ENCODE measurements around the gene SIRT3.
"Not testable (repeated sequence)": the region's sequence is repeated elsewhere in the genome, so short reads cannot be mapped to it uniquely, and the experiment has no call there.

The SIRT3 gene

DNA sequence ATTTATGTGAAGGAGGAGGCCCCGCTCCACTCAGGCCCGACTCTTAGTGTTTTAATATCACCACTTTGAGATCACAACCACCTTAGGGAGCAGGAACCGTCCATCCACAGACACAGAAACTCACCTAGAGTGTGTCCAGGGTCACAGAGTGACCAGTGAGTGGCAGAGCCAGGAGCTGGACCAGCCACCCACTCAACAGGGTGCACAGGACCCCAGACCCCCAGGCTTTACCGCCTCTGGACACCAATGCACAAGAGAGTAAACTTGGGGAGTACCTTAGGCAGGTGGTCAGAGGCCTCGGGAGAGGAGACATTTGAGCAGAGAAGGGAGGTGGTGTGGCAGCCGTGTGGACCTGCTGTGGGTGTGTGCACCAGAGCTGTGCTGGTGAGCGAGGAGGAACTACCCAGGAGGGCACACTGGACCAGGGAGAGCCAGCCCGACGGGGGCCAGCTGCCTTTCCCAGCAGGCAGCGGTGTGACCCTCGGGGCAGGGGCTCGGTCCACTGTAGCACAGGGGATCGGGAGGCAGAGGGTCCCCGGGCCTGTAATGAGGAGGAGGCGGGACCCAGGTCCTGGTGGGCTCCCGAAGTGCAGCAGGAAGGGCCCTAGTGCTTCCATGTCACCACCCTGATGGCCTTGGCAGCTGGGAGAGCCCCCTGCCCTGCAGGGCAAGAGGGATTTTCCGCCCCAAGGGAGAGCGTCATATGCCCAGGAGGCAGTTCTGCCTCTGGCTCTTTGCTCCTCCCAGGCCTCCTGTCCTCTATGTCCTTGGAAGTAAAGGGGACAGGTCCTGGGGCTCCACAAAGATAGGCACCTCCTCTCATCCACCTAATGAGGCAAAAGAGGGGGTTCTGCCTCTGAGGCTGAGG lies 34.5 kb upstream of the SIRT3 start:
- DNase-seq = no peak

DNA sequence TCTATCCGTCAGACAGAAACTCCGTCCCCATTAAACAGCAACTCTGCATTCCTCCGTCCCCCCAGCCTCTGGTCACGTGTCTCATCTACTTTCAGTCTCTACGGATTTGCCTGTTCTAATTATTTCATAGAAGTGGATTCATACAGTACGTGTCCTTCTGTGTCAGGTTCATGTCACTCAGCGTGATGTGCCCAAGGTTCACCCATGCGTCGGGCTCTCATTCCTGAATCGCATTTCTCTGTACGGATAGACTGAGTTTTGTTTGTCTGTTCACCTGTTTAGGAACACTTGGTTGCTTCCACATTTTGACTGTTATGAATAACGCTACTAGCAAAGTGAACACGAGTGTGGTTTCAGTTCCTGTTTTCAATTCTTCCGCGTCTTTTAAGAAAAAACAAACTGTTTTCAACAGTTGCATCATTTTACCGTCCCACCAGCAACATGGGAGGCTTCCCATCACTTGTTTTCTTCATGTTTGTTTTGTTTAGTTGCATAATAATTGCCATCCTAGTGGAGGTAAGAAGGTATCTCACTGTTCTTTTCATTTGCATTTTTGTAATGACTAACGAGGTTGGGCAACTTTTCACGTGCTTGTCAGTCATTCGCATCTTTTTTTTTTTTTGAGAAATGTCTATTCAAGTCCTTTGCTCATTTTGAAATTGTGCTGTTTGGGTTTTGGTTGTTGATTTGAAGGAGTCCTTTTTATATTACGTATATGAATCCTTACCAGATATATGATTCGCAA lies 33.2 kb upstream of the SIRT3 start:
- no peak for DNase-seq

DNA sequence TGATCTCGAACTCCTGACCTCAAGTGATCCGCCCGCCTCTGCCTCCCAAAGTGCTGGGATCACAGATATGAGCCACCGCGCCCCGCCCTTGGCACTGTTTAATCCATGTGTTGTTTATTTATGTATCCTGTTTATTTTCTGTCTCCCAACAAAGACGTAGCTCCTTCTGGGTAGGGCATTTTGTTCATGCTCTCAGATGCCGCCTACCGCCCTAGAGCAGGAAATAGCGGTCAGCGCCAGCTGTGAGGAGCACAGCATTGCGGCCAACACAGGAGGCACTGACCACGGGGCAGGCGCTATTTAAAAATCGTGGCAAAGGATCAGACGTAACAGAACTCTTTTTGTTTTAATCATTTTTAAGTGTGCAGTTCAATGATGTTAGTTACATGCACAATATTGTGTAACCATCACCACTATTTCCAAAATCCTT lies 32.6 kb upstream of the SIRT3 start:
- DNase-seq = not testable (repeated sequence)

DNA sequence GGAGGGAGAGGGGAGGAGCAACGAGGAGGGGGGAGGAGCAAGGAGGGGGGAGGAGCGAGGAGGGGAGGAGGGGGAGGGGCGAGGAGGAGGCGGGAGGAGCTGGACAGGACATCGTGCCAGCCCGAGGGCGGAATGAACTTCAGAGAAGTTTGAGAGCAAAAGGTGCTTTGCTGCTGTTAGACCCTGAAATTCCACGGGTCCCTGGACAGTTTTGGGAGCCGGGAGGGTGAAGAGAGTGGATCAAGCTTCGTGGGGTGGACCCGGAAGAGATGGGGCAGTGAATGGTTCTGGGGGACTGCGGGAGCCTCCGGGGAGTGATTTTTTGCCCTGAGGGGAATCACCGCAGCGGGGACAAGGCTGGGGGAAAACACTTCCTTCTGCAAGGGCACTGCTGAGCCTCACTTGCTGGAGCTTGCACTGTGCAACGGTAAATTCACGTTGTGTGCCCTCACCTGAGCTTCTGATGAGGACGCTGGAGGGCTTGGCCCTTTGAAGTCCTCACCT lies 31.4 kb upstream of the SIRT3 start:
- no peak for DNase-seq

DNA sequence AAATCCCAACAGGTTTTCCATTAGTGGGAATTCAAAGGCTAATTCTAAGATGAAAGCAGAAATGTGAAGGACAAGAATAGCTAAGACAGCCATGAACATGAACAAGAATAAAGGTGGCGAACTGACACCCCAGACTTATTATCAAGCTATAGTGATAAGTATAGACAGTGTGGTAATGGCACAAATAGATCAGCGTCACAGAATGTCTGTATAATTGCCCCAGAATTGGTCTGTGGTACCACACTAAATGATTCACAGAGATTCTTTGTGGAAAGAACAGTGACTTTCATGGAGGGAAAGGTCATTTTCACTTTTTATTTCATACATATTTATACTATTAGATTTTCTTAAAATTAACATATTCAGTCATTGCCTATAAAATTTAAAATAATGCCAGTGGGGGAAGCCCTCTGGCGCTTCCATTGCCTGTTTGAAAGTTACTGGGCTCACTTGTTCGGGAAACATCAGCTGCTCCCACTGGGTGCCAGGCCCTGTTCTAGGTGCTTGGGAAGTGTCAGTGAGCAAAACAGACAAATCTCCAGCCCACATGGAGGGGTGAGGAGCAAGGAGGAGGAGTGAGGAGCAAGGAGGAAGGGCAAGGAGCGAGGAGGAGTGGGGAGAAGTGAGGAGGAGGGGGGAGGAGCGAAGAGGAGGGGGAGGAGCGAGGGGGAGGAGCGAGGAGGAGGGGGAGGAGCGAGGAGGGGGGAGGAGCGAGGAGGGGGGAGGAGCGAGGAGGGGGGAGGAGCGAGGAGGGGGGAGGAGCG lies 30.7 kb upstream of the SIRT3 start:
- DNase-seq = no peak

DNA sequence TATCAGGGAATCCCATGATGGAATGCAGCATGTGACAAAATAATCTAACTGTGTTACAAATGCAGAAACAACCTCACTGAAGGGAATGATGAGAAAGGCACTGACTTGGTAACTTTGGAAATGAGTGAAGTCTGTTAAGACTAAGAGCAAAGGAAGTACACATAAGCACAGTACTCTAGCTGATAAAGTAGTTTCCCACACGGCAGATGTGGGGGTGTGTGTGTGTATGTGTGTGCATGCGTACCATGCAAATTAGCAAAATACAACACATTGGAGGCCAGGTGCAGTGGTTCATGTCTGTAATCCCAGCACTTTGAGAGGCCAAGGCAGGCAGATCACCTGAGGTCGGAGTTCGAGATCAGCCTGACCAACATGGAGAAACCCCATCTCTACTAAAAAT lies 25.5 kb upstream of the SIRT3 start:
- DNase-seq = no peak

DNA sequence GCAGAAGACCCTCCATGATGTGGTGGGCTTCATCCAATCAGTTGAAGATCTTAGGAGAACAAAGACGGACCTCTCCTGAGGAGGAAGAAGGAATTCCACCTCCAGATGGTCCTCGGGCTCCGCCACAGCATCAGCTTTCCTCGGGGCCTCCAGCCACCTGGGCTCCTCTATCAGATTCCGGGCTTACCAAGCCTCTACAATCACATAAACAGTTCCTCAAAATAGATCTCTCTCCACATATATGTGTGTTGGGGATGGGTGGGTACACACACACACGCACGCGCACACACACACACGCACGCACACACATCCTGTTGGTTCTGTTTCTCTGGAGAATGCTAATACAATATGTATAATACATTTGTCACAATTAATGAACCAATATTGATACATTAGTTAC lies 23.3 kb upstream of the SIRT3 start:
- no peak for DNase-seq

DNA sequence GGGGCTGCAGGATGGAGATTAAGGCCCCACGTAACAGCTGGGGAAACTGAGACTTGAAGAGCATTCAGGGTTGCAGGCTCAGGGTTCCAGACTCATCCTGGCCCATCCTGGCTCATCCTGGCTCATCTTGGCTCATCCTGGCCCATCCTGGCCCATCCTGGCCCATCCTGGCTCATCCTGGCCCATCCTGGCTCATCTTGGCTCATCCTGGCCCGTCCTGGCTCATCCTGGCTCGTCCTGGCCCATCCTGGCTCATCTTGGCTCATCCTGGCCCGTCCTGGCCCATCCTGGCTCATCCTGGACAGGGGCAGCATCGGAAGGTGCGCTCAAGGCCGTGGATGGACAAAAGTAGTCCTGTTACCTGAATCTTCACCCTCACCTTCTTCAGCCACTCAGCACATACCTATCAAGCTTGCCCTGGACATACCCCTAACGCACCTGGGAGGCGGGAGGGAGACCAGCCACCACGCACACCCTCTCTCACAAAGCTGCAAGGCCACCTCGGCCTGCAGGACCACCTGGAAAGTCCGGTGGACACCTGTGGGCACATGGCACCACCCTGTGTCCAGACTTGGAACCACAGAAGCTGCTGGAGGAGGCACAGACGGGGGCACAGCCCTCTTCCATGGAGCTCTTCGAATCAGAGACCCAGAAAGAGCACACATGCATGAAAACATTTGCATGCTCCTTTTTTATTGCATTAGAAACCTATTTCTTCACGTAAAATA lies 21.8 kb upstream of the SIRT3 start:
- no peak for DNase-seq

DNA sequence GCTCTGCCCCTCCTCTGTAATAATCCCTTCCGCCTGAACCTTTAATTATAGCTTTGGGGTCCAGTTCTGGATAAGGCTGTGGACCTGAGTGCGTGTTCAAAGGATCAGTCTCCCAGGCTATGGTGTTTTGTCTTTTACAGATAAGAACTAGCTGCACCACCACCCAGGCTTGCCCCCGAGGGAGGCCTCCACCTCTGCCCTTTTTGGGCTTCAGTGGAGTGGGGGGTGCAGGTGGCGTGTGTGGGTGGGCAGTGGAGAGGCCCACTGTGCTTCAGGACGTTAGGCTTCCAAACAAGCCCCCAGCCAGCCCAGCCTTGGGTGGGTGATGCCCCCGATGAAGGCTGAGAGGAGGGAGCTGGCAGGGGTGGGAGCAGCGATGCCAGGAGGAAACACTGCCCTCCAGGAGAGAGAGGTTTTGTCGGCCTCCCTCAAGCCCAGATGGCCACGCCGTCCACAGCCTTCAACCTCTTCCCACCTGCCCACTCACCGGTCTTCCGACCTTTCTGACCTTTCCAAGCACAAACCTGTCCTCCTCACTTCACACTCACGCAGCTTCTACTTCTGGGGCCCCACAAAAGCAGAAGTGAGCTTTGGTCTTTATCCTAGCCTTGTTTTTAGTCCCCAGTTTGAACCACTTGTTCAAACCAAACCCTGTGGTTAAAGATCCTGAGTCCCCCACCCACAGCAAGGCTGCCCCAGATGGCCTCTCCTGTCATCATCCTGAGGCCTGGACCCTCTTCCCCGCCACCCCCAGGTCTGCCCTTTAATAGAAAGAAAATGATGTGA lies 21.0 kb upstream of the SIRT3 start:
- no peak for DNase-seq

DNA sequence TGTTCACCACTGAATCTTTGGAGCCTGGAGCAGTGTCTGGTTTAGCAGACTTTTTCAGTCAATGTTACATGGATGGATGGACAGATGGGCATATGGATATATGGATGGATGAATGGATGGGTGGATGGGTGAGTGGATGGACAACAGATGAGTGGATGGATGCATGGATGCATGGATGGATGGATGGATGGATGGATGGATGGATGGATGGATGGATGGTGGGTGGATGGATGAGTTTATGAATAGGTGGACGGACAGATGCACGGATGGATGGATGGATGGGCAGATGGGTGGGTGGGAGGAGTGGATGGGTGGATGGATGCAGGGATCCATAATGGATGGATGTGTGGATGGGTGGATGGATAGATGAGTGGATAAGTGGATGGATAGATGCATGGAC lies 19.7 kb upstream of the SIRT3 start:
- DNase-seq = no peak

DNA sequence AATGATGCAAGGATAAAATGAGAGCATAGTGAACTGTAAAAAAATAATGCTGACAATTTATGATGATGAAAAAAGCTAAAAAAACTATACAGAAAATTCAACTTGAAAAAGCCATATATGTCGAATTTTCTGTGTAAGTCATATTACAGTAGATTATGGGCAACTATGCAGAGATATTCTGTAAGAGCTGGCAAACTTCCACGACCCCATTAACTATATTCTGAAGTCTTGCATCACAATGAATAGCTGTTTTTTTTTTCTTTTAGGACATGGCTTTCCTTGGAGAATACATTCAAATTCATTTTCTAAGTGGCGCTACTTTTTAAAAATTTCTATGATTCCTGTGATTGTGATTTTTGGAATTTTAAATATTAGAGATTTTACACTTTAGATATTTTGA lies 19.0 kb upstream of the SIRT3 start:
- peak; percentile 44 for DNase-seq

DNA sequence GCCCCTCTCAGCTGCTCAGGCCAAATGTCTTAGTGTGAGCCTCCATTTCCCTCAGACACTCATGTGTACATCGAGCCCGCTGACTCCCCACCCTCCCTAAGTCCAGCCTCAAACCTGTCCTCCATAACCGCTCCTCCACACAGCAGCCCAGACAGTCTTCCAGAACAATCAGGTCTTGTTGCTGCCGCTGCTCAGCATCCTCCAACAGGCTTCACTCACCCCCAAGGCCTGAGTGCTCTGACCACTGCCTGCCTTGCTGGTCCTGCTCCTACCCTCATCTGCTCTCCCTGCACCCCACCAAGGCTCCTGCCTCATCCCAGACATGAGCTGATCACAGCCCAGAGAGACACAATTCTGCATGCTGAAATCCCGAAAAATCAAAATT lies 17.7 kb upstream of the SIRT3 start:
- no peak for DNase-seq

DNA sequence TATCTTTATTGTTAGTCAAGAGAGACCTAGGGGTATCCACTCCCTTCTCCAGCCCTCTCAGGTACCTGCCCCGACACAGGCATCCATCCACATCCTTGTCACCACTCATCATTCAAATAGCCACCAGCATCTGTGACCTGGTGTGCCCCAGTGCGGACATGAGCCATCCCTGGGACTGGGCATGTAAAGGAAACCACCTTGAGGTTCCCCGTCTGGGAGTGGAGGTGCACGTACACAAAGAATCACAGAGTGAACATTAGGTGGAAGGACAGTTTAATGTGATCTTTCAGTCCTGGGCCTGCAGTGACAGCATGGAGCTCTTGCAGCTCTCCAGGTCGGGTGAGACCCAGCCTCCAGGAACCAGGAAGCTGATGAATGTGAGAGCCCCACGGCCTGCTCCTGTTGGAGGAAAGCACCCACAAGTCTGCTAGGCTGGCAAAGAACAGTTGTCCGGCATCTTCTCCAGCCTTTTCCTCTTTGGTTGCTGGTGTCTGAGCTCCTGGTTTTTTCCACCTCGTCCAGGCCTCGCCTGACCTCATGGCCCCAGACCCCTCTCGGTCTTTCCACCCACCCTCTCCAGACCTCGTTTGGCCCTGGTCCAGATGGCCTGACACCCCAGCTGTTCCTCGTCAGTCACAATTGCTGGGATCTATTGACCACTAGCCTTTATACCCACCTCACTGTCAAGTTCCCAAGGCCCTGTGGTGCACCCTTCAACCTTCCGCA lies 17.2 kb upstream of the SIRT3 start:
- no peak for DNase-seq

DNA sequence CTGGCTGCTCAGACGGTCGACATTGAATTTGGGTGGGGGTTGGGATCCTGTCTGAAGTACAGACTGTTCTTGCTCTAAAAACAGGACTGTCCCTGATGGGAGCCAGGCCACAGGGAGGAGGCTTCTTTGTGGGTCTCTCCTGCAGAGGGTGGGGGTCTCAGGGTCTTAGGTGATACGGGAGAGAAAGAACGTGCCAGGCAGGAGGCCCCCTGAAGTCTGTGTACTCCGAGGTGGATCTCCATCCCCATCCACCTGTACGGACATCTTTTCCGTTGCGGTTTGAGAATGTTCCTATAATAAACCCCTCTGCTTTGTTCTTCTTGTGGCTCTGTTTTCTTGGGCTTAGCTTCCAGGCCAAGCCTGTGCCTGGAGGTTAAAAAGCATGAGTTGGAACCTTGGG lies 16.5 kb upstream of the SIRT3 start:
- no peak for DNase-seq

DNA sequence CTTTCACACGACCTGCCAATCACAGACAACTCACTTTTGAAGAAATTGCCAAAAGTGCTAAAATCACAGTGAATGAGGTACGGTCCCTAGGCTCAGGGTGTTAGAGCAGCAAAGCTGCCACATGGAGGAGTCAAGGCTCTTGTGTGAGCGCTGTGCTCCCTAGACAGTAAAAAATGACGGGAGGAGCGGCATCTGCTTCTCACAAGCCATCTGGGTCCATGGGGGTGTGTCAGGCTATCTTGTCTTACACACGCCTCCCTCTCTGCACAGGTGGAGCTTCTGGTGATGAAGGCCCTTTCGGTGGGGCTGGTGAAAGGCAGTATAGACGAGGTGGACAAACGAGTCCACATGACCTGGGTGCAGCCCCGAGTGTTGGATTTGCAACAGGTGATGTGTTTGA lies 15.4 kb upstream of the SIRT3 start:
- DNase-seq = no peak

DNA sequence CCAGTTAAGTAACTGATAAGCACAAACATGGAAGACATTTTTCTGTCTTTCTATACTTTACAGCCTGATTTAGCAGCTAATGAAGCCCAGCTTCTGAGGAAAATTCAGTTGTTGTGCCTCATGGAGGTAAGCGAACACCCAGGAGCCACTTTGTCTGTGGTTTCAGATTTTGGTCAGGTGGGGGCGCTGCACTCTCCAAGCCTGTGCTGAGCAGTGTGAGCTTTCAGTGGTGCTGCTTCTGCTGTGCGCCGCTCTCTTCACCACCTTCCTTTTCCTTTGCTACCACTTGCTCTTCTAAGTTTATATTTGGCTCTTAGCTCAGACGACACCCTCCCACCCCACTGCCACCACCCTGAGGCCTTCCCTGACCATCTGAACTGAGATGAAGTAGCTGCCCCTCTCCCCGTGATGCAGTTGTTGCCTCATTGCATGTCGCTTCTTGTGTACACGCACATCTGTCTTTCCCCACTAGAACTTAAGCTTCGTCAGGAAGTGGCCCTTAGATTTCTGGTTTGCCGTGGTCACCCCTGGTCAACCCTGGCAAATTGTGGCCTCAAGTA lies 14.7 kb upstream of the SIRT3 start:
- DNase-seq = peak; percentile 45

DNA sequence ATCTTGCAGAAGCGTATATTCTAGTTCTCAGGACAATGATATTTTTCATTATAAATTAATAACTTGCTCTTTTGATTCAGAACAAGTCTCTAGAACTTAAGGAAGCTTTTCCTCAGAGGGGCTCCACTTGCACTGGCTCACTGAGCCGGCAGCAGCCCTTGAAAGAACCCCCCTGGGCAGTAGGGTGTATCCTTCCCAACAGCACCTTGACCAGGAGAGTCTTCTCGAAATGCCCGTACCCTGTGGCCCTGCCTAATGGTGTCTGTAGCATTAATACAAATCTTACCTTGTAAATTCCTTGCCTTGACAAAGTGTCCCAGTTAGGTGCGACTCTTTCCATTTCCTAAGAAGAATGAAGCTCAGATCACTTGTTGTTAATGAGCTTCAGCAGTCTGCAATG lies 14.1 kb upstream of the SIRT3 start:
- DNase-seq = no peak

DNA sequence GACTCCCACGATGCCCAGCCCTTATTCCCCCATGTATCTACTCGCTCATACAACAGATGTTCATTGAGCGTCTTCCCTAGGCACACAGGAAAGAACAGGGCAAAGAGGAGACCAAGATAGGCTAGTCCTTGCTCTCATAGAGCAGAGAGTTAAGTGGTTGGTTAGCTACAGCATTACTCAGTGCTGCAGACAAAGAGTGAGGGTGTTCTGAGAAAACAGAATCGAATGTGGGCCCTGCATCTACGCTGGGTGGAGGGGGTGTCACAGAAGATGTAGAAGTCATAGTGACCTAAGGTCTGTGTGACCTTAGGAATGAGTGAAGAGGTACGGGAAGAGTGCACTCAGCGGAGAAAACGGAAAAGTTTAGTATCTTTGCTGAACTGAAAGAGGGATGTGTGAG lies 12.9 kb upstream of the SIRT3 start:
- no peak for DNase-seq

DNA sequence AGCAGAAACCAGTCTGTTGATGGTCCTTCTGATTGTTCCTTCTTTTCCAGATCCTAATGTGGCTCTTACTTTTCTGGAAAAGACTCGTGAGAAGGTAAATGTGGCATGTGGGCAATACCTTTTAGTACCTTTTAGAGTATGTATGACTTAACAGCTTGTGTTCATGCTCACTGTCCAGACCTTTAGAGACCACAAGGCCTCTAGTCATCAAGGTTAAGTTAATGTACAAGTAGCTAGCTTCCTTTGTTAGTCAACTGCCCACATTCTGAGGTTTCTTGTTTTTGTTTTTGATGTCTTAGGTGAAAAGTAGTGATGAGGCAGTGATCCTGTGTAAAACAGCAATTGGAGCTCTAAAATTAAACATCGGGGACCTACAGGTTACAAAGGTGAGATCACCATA lies 8.2 kb upstream of the SIRT3 start:
- no peak for DNase-seq

DNA sequence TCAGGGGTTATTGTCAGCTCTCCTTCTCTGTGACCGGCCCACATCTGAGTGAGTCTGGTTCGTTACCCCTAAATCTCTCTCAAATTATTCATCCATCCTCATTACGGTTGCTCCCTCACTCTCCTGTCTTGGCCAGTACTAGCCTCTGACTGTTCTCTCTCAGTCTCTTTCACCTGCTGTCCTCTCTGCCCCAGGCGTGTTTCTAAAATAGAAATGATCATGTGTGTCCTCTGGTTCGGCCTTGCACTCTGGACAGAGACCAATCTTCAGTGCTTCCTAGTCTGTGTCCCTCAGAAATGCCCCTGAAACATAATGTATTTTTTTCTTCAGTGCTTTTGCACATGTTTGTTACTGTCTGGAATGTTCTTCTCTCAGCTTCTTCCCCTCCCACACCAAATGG lies 5.5 kb upstream of the SIRT3 start:
- DNase-seq = no peak

DNA sequence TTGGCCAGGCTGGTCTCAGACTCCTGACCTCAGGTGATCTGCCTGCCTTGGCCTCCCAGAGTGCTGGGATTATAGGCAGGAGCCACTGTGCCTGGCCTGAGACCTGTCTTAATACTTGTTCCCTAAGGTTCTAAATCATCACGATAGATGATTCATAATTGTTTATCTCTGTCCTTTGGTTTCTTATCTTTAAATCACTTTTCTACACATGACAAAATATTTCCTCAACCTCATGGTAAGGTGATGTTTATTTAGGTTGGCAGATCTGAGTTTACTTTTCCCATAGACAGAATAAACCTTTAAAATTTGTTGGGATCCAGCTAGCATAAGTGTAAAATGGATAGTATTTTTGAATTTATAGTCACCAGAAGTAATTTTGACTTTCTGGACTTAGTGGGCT lies 4.2 kb upstream of the SIRT3 start:
- DNase-seq = no peak
